Measurements from ENCODE around the gene ZNF273. TPM values are rescaled to one million over a fixed set of nuclear protein-coding genes. Genes with fewer than 3 reads are reported as not detected.
"Not testable (repeated sequence)": the region's sequence is repeated elsewhere in the genome, so short reads cannot be mapped to it uniquely, and the experiment has no call there.

The ZNF273 gene
- polyA plus RNA-seq, 1 donor (not counting 4 experiments of a cell fraction or from before 2014, with no cell fraction given), result 4.7 TPM

DNA sequence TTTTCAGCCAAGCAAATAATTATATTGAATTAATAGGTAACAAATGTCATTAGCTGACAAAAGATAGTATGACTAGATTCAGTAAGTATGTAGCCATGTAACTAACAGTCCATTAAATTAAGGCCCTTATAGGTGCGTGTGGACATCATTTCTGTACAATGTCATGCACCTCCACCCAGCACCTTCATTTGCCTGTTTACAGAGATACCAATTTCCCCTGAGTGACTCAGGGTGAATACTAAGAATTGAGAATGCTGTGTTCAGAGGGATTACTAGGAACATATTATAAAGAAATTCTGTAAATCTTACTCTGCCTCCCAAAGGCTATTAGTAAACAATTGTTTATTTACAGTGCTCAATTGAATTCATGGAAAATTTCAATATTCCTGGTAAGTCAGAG lies 48.1 kb upstream of the ZNF273 start:
- H4K20me1 ChIP-seq (ENCODE audit: control insufficient read depth, extremely low read depth, insufficient read depth, low read length), result no peaks in the 10 kb centered on the region
- dilution Hi-C loops (cut with MboI; ENCODE audit: extremely low pct_ligation_motif_present, low sequenced_read_pairs), result no loop called here
- no peak overlapping the region for H3K4me3 ChIP-seq (ENCODE audit: control insufficient read depth in 2 of 3, extremely low read depth in 1 of 3, insufficient read depth in 2 of 3, low read depth in 1 of 3, low read length in 3 of 3)
- no peak for FAIRE-seq
- H3K27me3 ChIP-seq (ENCODE audit: control insufficient read depth, extremely low read depth, insufficient read depth, low read length), result no peaks in the 10 kb centered on the region
- H2AFZ ChIP-seq (ENCODE audit: control insufficient read depth, low read length), result no peak overlapping the region
- no peaks in the 10 kb centered on the region for H3K9me3 ChIP-seq (ENCODE audit: control insufficient read depth, low read depth, low read length)
- no peak overlapping the region for H3K4me2 ChIP-seq (ENCODE audit: control insufficient read depth, extremely low read depth, insufficient read depth, low read depth, low read length)
- DNase-seq (ENCODE audit: low read depth, low spot score), result no peak
- no peak for TF ChIP-seq EZH2 (IDR thresholded peaks at IDR 0.05; ENCODE audit: low read length)
- TF ChIP-seq, protein P1, sequence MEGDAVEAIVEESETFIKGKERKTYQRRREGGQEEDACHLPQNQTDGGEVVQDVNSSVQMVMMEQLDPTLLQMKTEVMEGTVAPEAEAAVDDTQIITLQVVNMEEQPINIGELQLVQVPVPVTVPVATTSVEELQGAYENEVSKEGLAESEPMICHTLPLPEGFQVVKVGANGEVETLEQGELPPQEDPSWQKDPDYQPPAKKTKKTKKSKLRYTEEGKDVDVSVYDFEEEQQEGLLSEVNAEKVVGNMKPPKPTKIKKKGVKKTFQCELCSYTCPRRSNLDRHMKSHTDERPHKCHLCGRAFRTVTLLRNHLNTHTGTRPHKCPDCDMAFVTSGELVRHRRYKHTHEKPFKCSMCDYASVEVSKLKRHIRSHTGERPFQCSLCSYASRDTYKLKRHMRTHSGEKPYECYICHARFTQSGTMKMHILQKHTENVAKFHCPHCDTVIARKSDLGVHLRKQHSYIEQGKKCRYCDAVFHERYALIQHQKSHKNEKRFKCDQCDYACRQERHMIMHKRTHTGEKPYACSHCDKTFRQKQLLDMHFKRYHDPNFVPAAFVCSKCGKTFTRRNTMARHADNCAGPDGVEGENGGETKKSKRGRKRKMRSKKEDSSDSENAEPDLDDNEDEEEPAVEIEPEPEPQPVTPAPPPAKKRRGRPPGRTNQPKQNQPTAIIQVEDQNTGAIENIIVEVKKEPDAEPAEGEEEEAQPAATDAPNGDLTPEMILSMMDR (optimal IDR thresholded peaks at IDR 0.05 in 1 of 3, IDR thresholded peaks at IDR 0.05 in 1 of 3, conservative IDR thresholded peaks at IDR 0.05 in 1 of 3; ENCODE audit: extremely low read depth in 1 of 3, insufficient read depth in 2 of 3, low read length in 3 of 3), result no peak
- H3K9me1 ChIP-seq (ENCODE audit: control insufficient read depth, extremely low read depth, insufficient read depth, low read length), result no peaks in the 10 kb centered on the region
- H3K79me2 ChIP-seq (ENCODE audit: control insufficient read depth, insufficient read depth, low read length), result no peaks in the 10 kb centered on the region
- no peaks in the 10 kb centered on the region for H3K36me3 ChIP-seq (ENCODE audit: control insufficient read depth in 2 of 2, extremely low read depth in 1 of 2, insufficient read depth in 2 of 2, low read length in 2 of 2)
- no peak overlapping the region for H3K9ac ChIP-seq (ENCODE audit: control insufficient read depth, extremely low read depth, insufficient read depth, low read length)
- H3K4me1 ChIP-seq (ENCODE audit: control insufficient read depth, extremely low read depth, insufficient read depth, low read length), result peaks cover 3% of the 10 kb centered on the region
- no peak overlapping the region for H3K27ac ChIP-seq (ENCODE audit: control insufficient read depth, insufficient read depth, low read length)

DNA sequence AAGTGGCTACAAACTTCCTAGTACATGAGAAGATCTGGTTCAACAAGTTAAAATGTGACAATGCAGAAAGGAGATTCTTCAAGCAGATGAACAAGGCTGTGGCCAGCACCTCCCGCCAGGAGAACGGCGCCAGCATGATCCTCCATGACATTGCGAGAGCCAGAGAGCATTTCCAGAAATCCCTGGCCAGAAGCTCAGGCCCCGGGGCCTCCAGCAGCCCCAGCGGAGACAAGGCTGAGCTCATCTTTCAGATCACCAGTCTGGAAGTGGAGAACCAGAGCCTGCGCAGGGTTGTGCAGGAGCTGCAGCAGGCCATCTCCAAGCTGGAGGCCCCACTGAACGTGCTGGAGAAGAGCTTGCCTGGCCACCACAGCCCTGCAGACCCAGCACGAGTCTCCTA lies 40.1 kb upstream of the ZNF273 start:
- no peak overlapping the region for H3K4me2 ChIP-seq (ENCODE audit: control insufficient read depth, extremely low read depth, insufficient read depth, low read depth, low read length)
- dilution Hi-C loops (cut with MboI; ENCODE audit: extremely low pct_ligation_motif_present, low sequenced_read_pairs), result no loop called here
- no peak for FAIRE-seq
- H3K27ac ChIP-seq (ENCODE audit: control insufficient read depth, insufficient read depth, low read length), result no peak overlapping the region
- no peak for TF ChIP-seq EZH2 (IDR thresholded peaks at IDR 0.05; ENCODE audit: low read length)
- TF ChIP-seq, protein P1 (optimal IDR thresholded peaks at IDR 0.05 in 1 of 3, IDR thresholded peaks at IDR 0.05 in 1 of 3, conservative IDR thresholded peaks at IDR 0.05 in 1 of 3; ENCODE audit: extremely low read depth in 1 of 3, insufficient read depth in 2 of 3, low read length in 3 of 3), result no peak
- H3K79me2 ChIP-seq (ENCODE audit: control insufficient read depth, insufficient read depth, low read length), result no peaks in the 10 kb centered on the region
- H3K9ac ChIP-seq (ENCODE audit: control insufficient read depth, extremely low read depth, insufficient read depth, low read length), result no peak overlapping the region
- H3K36me3 ChIP-seq (ENCODE audit: control insufficient read depth in 2 of 2, extremely low read depth in 1 of 2, insufficient read depth in 2 of 2, low read length in 2 of 2), result no peaks in the 10 kb centered on the region
- peaks cover 4% of the 10 kb centered on the region for H3K9me3 ChIP-seq (ENCODE audit: control insufficient read depth, low read depth, low read length)
- H3K4me1 ChIP-seq (ENCODE audit: control insufficient read depth, extremely low read depth, insufficient read depth, low read length), result no peaks in the 10 kb centered on the region
- no peaks in the 10 kb centered on the region for H3K9me1 ChIP-seq (ENCODE audit: control insufficient read depth, extremely low read depth, insufficient read depth, low read length)
- no peaks in the 10 kb centered on the region for H3K27me3 ChIP-seq (ENCODE audit: control insufficient read depth, extremely low read depth, insufficient read depth, low read length)
- no peak overlapping the region for H3K4me3 ChIP-seq (ENCODE audit: control insufficient read depth in 2 of 3, extremely low read depth in 1 of 3, insufficient read depth in 2 of 3, low read depth in 1 of 3, low read length in 3 of 3)
- H4K20me1 ChIP-seq (ENCODE audit: control insufficient read depth, extremely low read depth, insufficient read depth, low read length), result no peaks in the 10 kb centered on the region
- no peak overlapping the region for H2AFZ ChIP-seq (ENCODE audit: control insufficient read depth, low read length)
- DNase-seq (ENCODE audit: low read depth, low spot score), result no peak

DNA sequence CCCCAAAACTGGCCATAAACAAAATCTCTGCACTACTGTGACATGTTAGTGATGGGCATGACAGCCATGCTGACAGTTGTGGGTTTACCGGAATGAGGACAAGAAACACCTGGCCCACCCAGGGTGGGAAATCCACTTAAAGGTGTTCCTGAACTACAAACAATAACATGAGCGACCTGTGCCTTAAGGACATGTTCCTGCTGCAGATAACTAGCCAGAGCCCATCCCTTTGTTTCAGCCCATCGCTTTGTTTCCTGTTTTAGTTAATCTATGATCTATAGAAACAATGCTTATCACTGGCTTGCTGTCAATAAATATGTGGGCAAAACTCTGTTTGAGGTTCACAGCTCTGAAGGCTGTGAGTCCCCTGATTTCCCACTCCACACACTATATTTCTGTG lies 39.5 kb upstream of the ZNF273 start:
- FAIRE-seq; H3K27me3 ChIP-seq (ENCODE audit: control insufficient read depth, extremely low read depth, insufficient read depth, low read length); H3K36me3 ChIP-seq (ENCODE audit: control insufficient read depth in 2 of 2, extremely low read depth in 1 of 2, insufficient read depth in 2 of 2, low read length in 2 of 2); H3K79me2 ChIP-seq (ENCODE audit: control insufficient read depth, insufficient read depth, low read length); H3K4me2 ChIP-seq (ENCODE audit: control insufficient read depth, extremely low read depth, insufficient read depth, low read depth, low read length); H2AFZ ChIP-seq (ENCODE audit: control insufficient read depth, low read length); H3K4me1 ChIP-seq (ENCODE audit: control insufficient read depth, extremely low read depth, insufficient read depth, low read length); H3K9me1 ChIP-seq (ENCODE audit: control insufficient read depth, extremely low read depth, insufficient read depth, low read length); DNase-seq (ENCODE audit: low read depth, low spot score); H3K9ac ChIP-seq (ENCODE audit: control insufficient read depth, extremely low read depth, insufficient read depth, low read length); H3K27ac ChIP-seq (ENCODE audit: control insufficient read depth, insufficient read depth, low read length); H4K20me1 ChIP-seq (ENCODE audit: control insufficient read depth, extremely low read depth, insufficient read depth, low read length); H3K9me3 ChIP-seq (ENCODE audit: control insufficient read depth, low read depth, low read length); dilution Hi-C loops (cut with MboI; ENCODE audit: extremely low pct_ligation_motif_present, low sequenced_read_pairs); H3K4me3 ChIP-seq (ENCODE audit: control insufficient read depth in 2 of 3, extremely low read depth in 1 of 3, insufficient read depth in 2 of 3, low read depth in 1 of 3, low read length in 3 of 3): not testable (repeated sequence)
